K562 (cell line): ENCODE data around the gene FAM50A. TPM values are rescaled to one million over a fixed set of nuclear protein-coding genes. Genes with fewer than 3 reads are reported as not detected.
A peak's percentile ranks its signal among the peaks of the same experiment; 100 is the strongest.

ENCODE experiments used
- BCOR ChIP-seq: fragments of 450-650 bp; IDR thresholded peaks from 2 replicates; pipeline ENCODE4 v1.6.1; 2016
- EZH2 ChIP-seq: IDR thresholded peaks from 2 replicates; pipeline ENCODE4 v1.6.1; 2012; ENCODE audit warnings: low read depth, mild to moderate bottlenecking, inconsistent platforms, low read length, borderline replicate concordance
- GATA2 ChIP-seq: sonication (generic); formaldehyde crosslinking; IDR thresholded peaks from 2 replicates; pipeline ENCODE4 v1.4.0; 2020; ENCODE audit warnings: mild to moderate bottlenecking, missing genetic modification reagents
- HMG20B ChIP-seq: fragments of 250-450 bp; sonication (Bioruptor Pico); IDR thresholded peaks from 2 replicates; pipeline ENCODE4 v1.5.0; 2021; ENCODE audit warnings: mild to moderate bottlenecking
- PYGO2 ChIP-seq: fragments of 450-650 bp; IDR thresholded peaks from 2 replicates; pipeline ENCODE4 v1.6.1; 2016; ENCODE audit warnings: mild to moderate bottlenecking, missing genetic modification characterization, moderate library complexity, missing compliant biosample characterization
- RAD21 ChIP-seq, 2 experiments: fragments of 250-450 bp in 1 of 2; fragments of 450-650 bp in 1 of 2; sonication (Bioruptor Pico) in 1 of 2; formaldehyde crosslinking in 1 of 2; IDR thresholded peaks in 1 of 2; conservative IDR thresholded peaks in 1 of 2; 2 replicates each; pipeline versions ENCODE4 v1.4.0 to v1.8.0; 2020 to 2022; ENCODE audit warnings: mild to moderate bottlenecking in 2 of 2, moderate library complexity in 1 of 2
- RB1 ChIP-seq: fragments of 450-650 bp; IDR thresholded peaks from 2 replicates; pipeline ENCODE4 v1.6.1; 2017; ENCODE audit warnings: low read depth, mild to moderate bottlenecking
- SP1 ChIP-seq: sonication (generic); formaldehyde crosslinking; IDR thresholded peaks from 2 replicates; pipeline ENCODE4 v1.8.1; 2022; ENCODE audit warnings: mild to moderate bottlenecking, missing genetic modification reagents
- TCF7 ChIP-seq: sonication (generic); IDR thresholded peaks from 2 replicates; pipeline ENCODE4 v1.6.1; 2016; ENCODE audit warnings: antibody characterized with exemption, borderline replicate concordance
- TSC22D4 ChIP-seq: fragments of 450-650 bp; IDR thresholded peaks from 2 replicates; pipeline ENCODE4 v1.6.1; 2016; ENCODE audit warnings: missing genetic modification characterization, missing biosample characterization, control low read depth
- ZNF444 ChIP-seq: fragments of 250-450 bp; sonication (Bioruptor Pico); IDR thresholded peaks from 2 replicates; pipeline ENCODE4 v1.4.0; 2020; ENCODE audit warnings: mild to moderate bottlenecking, moderate library complexity
- ZNF766 ChIP-seq: fragments of 200-800 bp; sonication (Bioruptor generic); conservative IDR thresholded peaks from 2 replicates; pipeline ENCODE4 v1.6.1; 2016; ENCODE audit warnings: missing genetic modification characterization, missing compliant biosample characterization
- polyA plus RNA-seq, 8 experiments: library from polyadenylated mRNA; depleted of rRNA in 4 of 8; stranded (reverse) in 5 of 8; unstranded in 3 of 8; fragments of >200 nt; fragmentation: Nextera tagmentation in 2 of 8; fragmentation: Illumina TruSeq in 1 of 8; extraction: Ambion mirVana in 2 of 8; extraction: Trizol in 1 of 8; gene quantifications; 2 replicates each; pipeline versions ENCODE4 v1.2.1 to v1.2.3, GENCODE V29; 2011 to 2014; ENCODE audit warnings: inconsistent platforms in 1 of 8, missing spikeins in 1 of 8
- total RNA-seq, 7 experiments: library from RNA; depleted of rRNA in 6 of 7; stranded (reverse); fragments of >200 nt in 6 of 7; fragmentation: Illumina TruSeq in 2 of 7; extraction: Trizol in 2 of 7; gene quantifications; 2 replicates each; pipeline versions ENCODE4 v1.2.1 to v1.2.3, GENCODE V29; 2011 to 2021; ENCODE audit warnings: low replicate concordance in 1 of 7
- TF ChIP-seq, protein P1 (sequence below): fragments of 250-450 bp; sonication (Bioruptor Pico); IDR thresholded peaks from 2 replicates; pipeline ENCODE4 v1.4.0; 2020; ENCODE audit warnings: mild to moderate bottlenecking, moderate library complexity, borderline replicate concordance
- TF ChIP-seq, protein P2 (sequence below): fragments of 250-450 bp; sonication (Bioruptor Pico); IDR thresholded peaks from 2 replicates; pipeline ENCODE4 v1.9.0; 2021; ENCODE audit warnings: mild to moderate bottlenecking, inconsistent platforms
- TF ChIP-seq, protein P3 (sequence below): fragments of 450-650 bp; IDR thresholded peaks from 2 replicates; pipeline ENCODE4 v1.7.0; 2016; ENCODE audit warnings: borderline replicate concordance

The FAM50A gene
- total and polyA plus RNA-seq, 9 of the 15 experiments (the other 6 are each of a cell fraction or from before 2014, with no cell fraction given), result 4.4 to 114 (median 67.3) TPM

GRCh38 chrX:154478728-154479622 lies 35.0 kb downstream of the FAM50A start, which contains the start of gene LAGE3 (continued):
- peak; percentile 100 for TF ChIP-seq SP1
- TF ChIP-seq RAD21 (CRISPR knock-in tag; conservative IDR thresholded peaks at IDR 0.05 in 1 of 2, IDR thresholded peaks at IDR 0.05 in 1 of 2), result no peak
- no peak for TF ChIP-seq EZH2
- no peak for TF ChIP-seq GATA2 (CRISPR knock-in tag)
- no peak for TF ChIP-seq TSC22D4
- TF ChIP-seq, protein P1, sequence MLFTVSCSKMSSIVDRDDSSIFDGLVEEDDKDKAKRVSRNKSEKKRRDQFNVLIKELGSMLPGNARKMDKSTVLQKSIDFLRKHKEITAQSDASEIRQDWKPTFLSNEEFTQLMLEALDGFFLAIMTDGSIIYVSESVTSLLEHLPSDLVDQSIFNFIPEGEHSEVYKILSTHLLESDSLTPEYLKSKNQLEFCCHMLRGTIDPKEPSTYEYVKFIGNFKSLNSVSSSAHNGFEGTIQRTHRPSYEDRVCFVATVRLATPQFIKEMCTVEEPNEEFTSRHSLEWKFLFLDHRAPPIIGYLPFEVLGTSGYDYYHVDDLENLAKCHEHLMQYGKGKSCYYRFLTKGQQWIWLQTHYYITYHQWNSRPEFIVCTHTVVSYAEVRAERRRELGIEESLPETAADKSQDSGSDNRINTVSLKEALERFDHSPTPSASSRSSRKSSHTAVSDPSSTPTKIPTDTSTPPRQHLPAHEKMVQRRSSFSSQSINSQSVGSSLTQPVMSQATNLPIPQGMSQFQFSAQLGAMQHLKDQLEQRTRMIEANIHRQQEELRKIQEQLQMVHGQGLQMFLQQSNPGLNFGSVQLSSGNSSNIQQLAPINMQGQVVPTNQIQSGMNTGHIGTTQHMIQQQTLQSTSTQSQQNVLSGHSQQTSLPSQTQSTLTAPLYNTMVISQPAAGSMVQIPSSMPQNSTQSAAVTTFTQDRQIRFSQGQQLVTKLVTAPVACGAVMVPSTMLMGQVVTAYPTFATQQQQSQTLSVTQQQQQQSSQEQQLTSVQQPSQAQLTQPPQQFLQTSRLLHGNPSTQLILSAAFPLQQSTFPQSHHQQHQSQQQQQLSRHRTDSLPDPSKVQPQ (CRISPR knock-in tag), result no peak
- TF ChIP-seq BCOR, result no peak
- TF ChIP-seq PYGO2 (tag), result no peak
- TF ChIP-seq ZNF444 (CRISPR knock-in tag), result no peak
- TF ChIP-seq, protein P2, sequence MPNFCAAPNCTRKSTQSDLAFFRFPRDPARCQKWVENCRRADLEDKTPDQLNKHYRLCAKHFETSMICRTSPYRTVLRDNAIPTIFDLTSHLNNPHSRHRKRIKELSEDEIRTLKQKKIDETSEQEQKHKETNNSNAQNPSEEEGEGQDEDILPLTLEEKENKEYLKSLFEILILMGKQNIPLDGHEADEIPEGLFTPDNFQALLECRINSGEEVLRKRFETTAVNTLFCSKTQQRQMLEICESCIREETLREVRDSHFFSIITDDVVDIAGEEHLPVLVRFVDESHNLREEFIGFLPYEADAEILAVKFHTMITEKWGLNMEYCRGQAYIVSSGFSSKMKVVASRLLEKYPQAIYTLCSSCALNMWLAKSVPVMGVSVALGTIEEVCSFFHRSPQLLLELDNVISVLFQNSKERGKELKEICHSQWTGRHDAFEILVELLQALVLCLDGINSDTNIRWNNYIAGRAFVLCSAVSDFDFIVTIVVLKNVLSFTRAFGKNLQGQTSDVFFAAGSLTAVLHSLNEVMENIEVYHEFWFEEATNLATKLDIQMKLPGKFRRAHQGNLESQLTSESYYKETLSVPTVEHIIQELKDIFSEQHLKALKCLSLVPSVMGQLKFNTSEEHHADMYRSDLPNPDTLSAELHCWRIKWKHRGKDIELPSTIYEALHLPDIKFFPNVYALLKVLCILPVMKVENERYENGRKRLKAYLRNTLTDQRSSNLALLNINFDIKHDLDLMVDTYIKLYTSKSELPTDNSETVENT (CRISPR knock-in tag), result peak; percentile 45; the same call in 1 of the 2 replicates
- TF ChIP-seq ZNF766 (CRISPR knock-in tag), result peak; percentile 52; the same call in 1 of the 2 replicates
- TF ChIP-seq RB1, result peak; percentile 100
- no peak for TF ChIP-seq HMG20B (CRISPR knock-in tag)
- no peak for TF ChIP-seq TCF7
- TF ChIP-seq, protein P3, sequence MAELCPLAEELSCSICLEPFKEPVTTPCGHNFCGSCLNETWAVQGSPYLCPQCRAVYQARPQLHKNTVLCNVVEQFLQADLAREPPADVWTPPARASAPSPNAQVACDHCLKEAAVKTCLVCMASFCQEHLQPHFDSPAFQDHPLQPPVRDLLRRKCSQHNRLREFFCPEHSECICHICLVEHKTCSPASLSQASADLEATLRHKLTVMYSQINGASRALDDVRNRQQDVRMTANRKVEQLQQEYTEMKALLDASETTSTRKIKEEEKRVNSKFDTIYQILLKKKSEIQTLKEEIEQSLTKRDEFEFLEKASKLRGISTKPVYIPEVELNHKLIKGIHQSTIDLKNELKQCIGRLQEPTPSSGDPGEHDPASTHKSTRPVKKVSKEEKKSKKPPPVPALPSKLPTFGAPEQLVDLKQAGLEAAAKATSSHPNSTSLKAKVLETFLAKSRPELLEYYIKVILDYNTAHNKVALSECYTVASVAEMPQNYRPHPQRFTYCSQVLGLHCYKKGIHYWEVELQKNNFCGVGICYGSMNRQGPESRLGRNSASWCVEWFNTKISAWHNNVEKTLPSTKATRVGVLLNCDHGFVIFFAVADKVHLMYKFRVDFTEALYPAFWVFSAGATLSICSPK, result no peak
